ENCODE results near the gene WNT7B. TPM values are rescaled to one million over a fixed set of nuclear protein-coding genes. Genes with fewer than 3 reads are reported as not detected.

The WNT7B gene
- total RNA-seq, 1 experiment from 2014 or later = 0.33 TPM

GRCh38 chr22:46004105-46004866, 27.3 kb upstream of the WNT7B start:
- no peak for ATAC-seq
- H3K4me3 Mint-ChIP-seq = no peak overlapping the region
- no peak overlapping the region for H3K27ac Mint-ChIP-seq
- H3K27me3 Mint-ChIP-seq (ENCODE audit: low read depth) = no peaks in the 10 kb centered on the region
- no peak for DNase-seq (ENCODE audit: low spot score)
- no peaks in the 10 kb centered on the region for H3K36me3 Mint-ChIP-seq
- no peaks in the 10 kb centered on the region for H3K9me3 Mint-ChIP-seq
- no peaks in the 10 kb centered on the region; the same call in 1 of the 2 replicates for H3K4me1 Mint-ChIP-seq
- ChIA-PET POLR2A (no interaction called here), CTCF (interaction anchor here (0.6 to 4.1 kb wide), 9 partner anchors 8 to 225 kb away, joined by 3 to 179 read pairs (median 46); no protein-coding TSS in a partner anchor)
- TF ChIP-seq ESRRA (CRISPR knock-in tag; IDR thresholded peaks at IDR 0.05; ENCODE audit: borderline replicate concordance) (no peak), ATF2 (CRISPR knock-in tag; IDR thresholded peaks at IDR 0.05; ENCODE audit: borderline replicate concordance, low read depth) (no peak), NFE2L1 (CRISPR knock-in tag; IDR thresholded peaks at IDR 0.05) (no peak), GTF2I (CRISPR knock-in tag; conservative IDR thresholded peaks at IDR 0.05) (no peak), ZNF396 (CRISPR knock-in tag; IDR thresholded peaks at IDR 0.05; ENCODE audit: borderline replicate concordance) (no peak), JUN (CRISPR knock-in tag; IDR thresholded peaks at IDR 0.05) (no peak)
- TF ChIP-seq, protein P1, sequence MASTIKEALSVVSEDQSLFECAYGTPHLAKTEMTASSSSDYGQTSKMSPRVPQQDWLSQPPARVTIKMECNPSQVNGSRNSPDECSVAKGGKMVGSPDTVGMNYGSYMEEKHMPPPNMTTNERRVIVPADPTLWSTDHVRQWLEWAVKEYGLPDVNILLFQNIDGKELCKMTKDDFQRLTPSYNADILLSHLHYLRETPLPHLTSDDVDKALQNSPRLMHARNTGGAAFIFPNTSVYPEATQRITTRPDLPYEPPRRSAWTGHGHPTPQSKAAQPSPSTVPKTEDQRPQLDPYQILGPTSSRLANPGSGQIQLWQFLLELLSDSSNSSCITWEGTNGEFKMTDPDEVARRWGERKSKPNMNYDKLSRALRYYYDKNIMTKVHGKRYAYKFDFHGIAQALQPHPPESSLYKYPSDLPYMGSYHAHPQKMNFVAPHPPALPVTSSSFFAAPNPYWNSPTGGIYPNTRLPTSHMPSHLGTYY (CRISPR knock-in tag; IDR thresholded peaks at IDR 0.05) = no peak
- TF ChIP-seq, protein P2, sequence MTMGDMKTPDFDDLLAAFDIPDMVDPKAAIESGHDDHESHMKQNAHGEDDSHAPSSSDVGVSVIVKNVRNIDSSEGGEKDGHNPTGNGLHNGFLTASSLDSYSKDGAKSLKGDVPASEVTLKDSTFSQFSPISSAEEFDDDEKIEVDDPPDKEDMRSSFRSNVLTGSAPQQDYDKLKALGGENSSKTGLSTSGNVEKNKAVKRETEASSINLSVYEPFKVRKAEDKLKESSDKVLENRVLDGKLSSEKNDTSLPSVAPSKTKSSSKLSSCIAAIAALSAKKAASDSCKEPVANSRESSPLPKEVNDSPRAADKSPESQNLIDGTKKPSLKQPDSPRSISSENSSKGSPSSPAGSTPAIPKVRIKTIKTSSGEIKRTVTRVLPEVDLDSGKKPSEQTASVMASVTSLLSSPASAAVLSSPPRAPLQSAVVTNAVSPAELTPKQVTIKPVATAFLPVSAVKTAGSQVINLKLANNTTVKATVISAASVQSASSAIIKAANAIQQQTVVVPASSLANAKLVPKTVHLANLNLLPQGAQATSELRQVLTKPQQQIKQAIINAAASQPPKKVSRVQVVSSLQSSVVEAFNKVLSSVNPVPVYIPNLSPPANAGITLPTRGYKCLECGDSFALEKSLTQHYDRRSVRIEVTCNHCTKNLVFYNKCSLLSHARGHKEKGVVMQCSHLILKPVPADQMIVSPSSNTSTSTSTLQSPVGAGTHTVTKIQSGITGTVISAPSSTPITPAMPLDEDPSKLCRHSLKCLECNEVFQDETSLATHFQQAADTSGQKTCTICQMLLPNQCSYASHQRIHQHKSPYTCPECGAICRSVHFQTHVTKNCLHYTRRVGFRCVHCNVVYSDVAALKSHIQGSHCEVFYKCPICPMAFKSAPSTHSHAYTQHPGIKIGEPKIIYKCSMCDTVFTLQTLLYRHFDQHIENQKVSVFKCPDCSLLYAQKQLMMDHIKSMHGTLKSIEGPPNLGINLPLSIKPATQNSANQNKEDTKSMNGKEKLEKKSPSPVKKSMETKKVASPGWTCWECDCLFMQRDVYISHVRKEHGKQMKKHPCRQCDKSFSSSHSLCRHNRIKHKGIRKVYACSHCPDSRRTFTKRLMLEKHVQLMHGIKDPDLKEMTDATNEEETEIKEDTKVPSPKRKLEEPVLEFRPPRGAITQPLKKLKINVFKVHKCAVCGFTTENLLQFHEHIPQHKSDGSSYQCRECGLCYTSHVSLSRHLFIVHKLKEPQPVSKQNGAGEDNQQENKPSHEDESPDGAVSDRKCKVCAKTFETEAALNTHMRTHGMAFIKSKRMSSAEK (CRISPR knock-in tag; IDR thresholded peaks at IDR 0.05; ENCODE audit: borderline replicate concordance) = no peak

GRCh38 chr22:46003271-46004091, 26.5 kb upstream of the WNT7B start:
- no peaks in the 10 kb centered on the region for H3K27me3 Mint-ChIP-seq (ENCODE audit: low read depth)
- H3K36me3 Mint-ChIP-seq = no peaks in the 10 kb centered on the region
- no peaks in the 10 kb centered on the region for H3K9me3 Mint-ChIP-seq
- ChIA-PET POLR2A (no interaction called here), CTCF (interaction anchor here (0.6 to 1.8 kb wide), 5 partner anchors 9 to 226 kb away, joined by 3 to 7 read pairs (median 3); no protein-coding TSS in a partner anchor)
- TF ChIP-seq IRF2 (CRISPR knock-in tag; IDR thresholded peaks at IDR 0.05; ENCODE audit: borderline replicate concordance, low read depth) = no peak
- no peak for TF ChIP-seq NR3C1 (CRISPR knock-in tag; conservative IDR thresholded peaks at IDR 0.05; ENCODE audit: low read depth)
- H3K27ac Mint-ChIP-seq = no peak overlapping the region
- no peak overlapping the region for H3K4me3 Mint-ChIP-seq
- no peaks in the 10 kb centered on the region; the same call in 1 of the 2 replicates for H3K4me1 Mint-ChIP-seq
- no peak for ATAC-seq
- no peak for DNase-seq (ENCODE audit: low spot score)

DNA sequence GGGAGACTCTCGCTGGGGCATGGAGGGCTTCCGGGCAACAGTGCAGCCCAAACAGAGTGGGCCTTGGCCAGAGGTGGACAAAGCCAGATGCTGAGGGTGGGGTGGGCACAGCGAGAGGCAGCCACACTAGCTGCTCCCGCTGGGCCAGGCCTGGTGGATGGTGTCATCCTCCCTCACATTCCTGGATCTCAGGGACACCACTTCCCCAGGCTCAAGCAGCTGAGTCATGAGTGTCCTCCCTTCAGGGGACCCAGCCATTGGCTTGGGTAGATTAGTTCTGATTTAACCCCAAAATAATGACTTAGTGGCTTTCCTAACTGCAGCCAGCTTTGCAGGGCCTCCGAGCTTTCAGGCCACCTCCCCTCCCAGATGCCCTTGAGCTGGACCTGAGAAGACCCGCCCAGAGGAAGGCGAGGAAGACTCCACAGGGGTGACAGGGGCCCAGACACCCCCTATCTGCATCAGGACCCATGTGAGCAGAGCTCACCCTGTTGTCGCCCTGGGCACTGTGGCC, 25.9 kb upstream of the WNT7B start:
- no peaks in the 10 kb centered on the region for H3K9me3 Mint-ChIP-seq
- CTCF ChIA-PET = interaction anchor here (0.6 to 2.7 kb wide), 6 partner anchors 8 to 149 kb away, joined by 3 to 14 read pairs (median 5); no protein-coding TSS in a partner anchor
- no peaks in the 10 kb centered on the region for H3K27me3 Mint-ChIP-seq (ENCODE audit: low read depth)
- H3K27ac Mint-ChIP-seq = no peak overlapping the region
- H3K36me3 Mint-ChIP-seq = no peaks in the 10 kb centered on the region
- peaks cover under 1% of the 10 kb centered on the region for H3K4me1 Mint-ChIP-seq
- no peak overlapping the region for H3K4me3 Mint-ChIP-seq
- POLR2A ChIA-PET = no interaction called here
- TF ChIP-seq, protein P3, sequence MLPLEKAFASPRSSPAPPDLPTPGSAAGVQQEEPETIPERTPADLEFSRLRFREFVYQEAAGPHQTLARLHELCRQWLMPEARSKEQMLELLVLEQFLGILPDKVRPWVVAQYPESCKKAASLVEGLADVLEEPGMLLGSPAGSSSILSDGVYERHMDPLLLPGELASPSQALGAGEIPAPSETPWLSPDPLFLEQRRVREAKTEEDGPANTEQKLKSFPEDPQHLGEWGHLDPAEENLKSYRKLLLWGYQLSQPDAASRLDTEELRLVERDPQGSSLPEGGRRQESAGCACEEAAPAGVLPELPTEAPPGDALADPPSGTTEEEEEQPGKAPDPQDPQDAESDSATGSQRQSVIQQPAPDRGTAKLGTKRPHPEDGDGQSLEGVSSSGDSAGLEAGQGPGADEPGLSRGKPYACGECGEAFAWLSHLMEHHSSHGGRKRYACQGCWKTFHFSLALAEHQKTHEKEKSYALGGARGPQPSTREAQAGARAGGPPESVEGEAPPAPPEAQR (CRISPR knock-in tag; IDR thresholded peaks at IDR 0.05) = no peak
- no peak for ATAC-seq
- no peak for DNase-seq (ENCODE audit: low spot score)
